ENCODE measurements around the gene DENND1C. TPM values are rescaled to one million over a fixed set of nuclear protein-coding genes. Genes with fewer than 3 reads are reported as not detected.

The DENND1C gene
- total RNA-seq, 1 donor from 2014 or later = 8.7 TPM

- peak within 1 kb of the TSS; percentile 82 for H3K4me3 ChIP-seq
- H3K27me3 ChIP-seq = no peaks in the 10 kb centered on the region
- ATAC-seq (no peak), DNase-seq (peak; percentile 77)
- peaks cover 30% of the 10 kb centered on the region for H3K36me3 ChIP-seq
- intact Hi-C loops (cut with DNase I) = no loop called here
- TF ChIP-seq CTCF (IDR thresholded peaks at IDR 0.05) = no peak
- H3K4me1 ChIP-seq = peaks cover 14% of the 10 kb centered on the region
- peak within 1 kb of the TSS; percentile 83 for H3K27ac ChIP-seq
- no peaks in the 10 kb centered on the region for H3K9me3 ChIP-seq
Measured at GRCh38 chr19:6424195-6424938, 57.2 kb downstream of the DENND1C start, which contains the start of gene KHSRP. KHSRP (minus strand) TSS chr19:6424811; CDS start chr19:6424701, 110 bp downstream.

GRCh38 chr19:6423499-6424194 is 57.9 kb downstream of the DENND1C start:
- intact Hi-C loops (cut with DNase I) = no loop called here
- TF ChIP-seq CTCF (IDR thresholded peaks at IDR 0.05) = no peak
- DNase-seq = no peak
- peaks cover 38% of the 10 kb centered on the region for H3K36me3 ChIP-seq
- H3K4me3 ChIP-seq = peak overlapping the region; percentile 82
- peaks cover 14% of the 10 kb centered on the region for H3K4me1 ChIP-seq
- no peaks in the 10 kb centered on the region for H3K9me3 ChIP-seq
- ATAC-seq = no peak
- H3K27me3 ChIP-seq = no peaks in the 10 kb centered on the region
- H3K27ac ChIP-seq = peak overlapping the region; percentile 67

DNA sequence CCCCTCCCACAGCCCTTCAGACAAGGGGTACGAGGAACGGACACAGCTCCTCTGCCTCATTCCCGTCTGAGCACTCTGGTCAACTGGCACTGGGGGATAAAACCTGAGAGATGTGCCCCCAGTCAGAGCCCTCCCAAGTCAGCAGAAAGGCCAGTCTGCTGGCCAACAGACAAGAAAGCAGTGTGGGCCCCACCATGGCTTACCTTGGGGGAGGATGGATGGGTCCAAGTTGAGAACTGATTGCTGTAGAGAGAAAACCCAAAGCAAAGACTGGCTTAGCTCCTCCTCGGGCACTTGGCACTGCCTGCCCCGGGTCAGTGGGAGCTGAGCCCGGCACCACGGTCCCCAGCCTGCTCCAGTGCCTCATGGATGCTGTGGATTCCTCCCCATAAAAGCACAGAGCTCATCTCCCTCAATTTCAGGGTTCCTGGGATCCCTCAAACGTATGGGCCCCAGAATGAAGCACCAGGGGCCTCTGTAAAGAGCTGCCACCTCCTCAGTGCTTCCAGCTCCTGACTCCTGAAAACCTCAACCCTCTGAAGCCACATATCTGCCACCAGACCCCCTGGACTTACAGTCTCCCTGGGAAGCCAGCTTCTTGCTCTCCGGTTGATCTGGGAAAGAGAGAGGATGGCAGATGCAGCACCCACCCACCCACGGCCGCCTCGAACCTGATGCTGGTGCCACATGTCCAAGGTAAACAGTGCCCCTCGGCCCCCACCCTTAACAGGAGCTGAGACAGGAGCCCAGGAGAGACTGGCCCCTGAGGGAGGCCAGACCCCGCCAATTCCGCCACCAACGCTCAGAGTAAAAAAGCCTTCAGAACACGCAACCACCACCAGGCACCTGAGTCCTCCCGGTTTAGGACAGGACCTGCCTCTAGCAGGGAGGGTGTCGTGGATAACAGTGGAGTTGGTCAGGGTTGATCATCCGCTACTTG is 60.2 kb downstream of the DENND1C start:
- H3K27me3 ChIP-seq = no peaks in the 10 kb centered on the region
- intact Hi-C loops (cut with DNase I) = no loop called here
- TF ChIP-seq CTCF (IDR thresholded peaks at IDR 0.05) = no peak
- H3K9me3 ChIP-seq = no peaks in the 10 kb centered on the region
- peaks cover 61% of the 10 kb centered on the region for H3K36me3 ChIP-seq
- DNase-seq = no peak
- H3K4me3 ChIP-seq = no peak overlapping the region
- H3K4me1 ChIP-seq = peaks cover 14% of the 10 kb centered on the region
- no peak for ATAC-seq
- H3K27ac ChIP-seq = no peak overlapping the region

DNA sequence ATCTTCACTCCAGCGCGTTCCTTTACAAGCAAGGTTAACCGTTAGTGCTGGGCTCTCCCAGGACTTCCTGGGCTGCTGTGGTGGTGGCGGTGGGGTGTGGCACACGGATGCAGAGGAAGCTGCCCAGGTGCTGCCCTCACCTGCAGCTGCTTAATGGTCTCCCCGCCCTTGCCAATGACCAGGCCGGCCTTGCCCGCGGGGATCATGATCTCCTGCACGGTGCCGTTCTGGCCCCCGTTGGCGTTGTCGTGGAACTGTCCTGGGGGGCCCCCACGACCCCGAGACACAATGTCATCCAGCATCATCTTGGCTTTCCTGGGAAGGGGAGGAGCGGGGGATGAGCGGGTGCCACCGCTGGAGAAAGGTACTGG is 63.0 kb downstream of the DENND1C start:
- H3K27ac ChIP-seq = no peak overlapping the region
- DNase-seq (no peak), ATAC-seq (no peak)
- no peaks in the 10 kb centered on the region for H3K9me3 ChIP-seq
- no peak overlapping the region for H3K4me3 ChIP-seq
- peaks cover 13% of the 10 kb centered on the region for H3K4me1 ChIP-seq
- TF ChIP-seq CTCF (IDR thresholded peaks at IDR 0.05) = no peak
- intact Hi-C loops (cut with DNase I) = no loop called here
- H3K27me3 ChIP-seq = no peaks in the 10 kb centered on the region
- peaks cover 86% of the 10 kb centered on the region for H3K36me3 ChIP-seq

DNA sequence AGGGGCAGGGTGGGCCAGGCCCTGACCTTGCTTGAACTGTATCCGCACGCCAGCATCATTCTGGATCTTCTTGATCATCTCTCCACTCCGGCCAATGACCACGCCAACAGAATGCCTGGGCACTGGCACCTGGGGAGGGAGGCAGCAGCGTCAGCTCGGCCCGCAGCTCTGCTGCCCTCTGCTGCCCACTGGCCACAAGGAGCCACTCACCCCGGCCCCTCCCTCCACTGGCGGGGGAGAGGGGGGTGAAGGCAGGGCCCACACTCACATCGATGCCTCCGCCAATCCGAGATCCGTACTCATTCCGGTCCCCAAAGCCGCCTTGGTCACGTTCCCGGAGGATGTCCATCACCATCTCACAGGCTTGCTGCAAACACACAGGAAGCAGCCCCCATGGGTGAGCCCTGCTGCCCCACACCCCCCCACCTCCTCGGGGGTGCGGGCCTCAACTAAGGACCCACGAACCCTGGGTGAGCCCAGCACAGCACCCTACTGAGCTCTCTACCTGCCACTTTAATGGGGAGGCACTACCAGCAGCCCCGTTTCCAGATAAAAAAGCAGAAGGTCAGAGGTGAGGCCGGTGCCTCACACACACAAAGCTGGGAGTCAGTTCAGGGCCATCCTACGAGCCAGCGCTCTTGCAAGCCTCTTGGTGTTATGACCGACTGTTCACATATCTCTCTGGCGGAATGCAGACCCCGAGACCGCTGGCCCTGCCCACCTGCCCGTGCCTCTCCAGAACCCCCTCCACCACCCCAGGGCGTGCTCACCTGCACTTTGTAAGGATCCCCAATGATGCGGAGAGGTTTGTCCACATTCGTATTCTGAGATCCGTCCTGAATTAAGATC is 63.6 kb downstream of the DENND1C start:
- Histone ChIP-seq H3K4me1 (peaks cover 7% of the 10 kb centered on the region), H3K4me3 (no peak overlapping the region), H3K36me3 (peaks cover 86% of the 10 kb centered on the region), H3K27me3 (no peaks in the 10 kb centered on the region), H3K27ac (no peak overlapping the region), H3K9me3 (no peaks in the 10 kb centered on the region)
- ATAC-seq = peak; percentile 50
- intact Hi-C loops (cut with DNase I) = no loop called here
- peak; percentile 31 for TF ChIP-seq CTCF (IDR thresholded peaks at IDR 0.05)
- no peak for DNase-seq
